Chondrocyte (in vitro differentiated cells): ENCODE data around the gene BCL2L12. TPM values are rescaled to one million over a fixed set of nuclear protein-coding genes. Genes with fewer than 3 reads are reported as not detected.
"Not testable (repeated sequence)": the region's sequence is repeated elsewhere in the genome, so short reads cannot be mapped to it uniquely, and the experiment has no call there.

Experiments used
- DNase-seq: peaks from one replicate; pipeline ENCODE4 v3.0.0; 2021; ENCODE audit warnings: mixed read lengths, low spot score
- H3K27ac Mint-ChIP-seq: one replicate; pipeline ENCODE4 v1.8.0; 2021; ENCODE audit warnings: mild to moderate bottlenecking, moderate library complexity, mixed read lengths; ENCODE audit not compliant: unreplicated experiment
- H3K27me3 Mint-ChIP-seq: 2 replicates; pipeline ENCODE4 v1.8.0; 2021; ENCODE audit warnings: low read depth, mixed read lengths
- H3K36me3 Mint-ChIP-seq: 2 replicates; pipeline ENCODE4 v1.8.0; 2021; ENCODE audit warnings: low read depth, mixed read lengths
- H3K4me1 Mint-ChIP-seq: 2 replicates; pipeline ENCODE4 v1.8.0; 2021; ENCODE audit warnings: low read depth, mild to moderate bottlenecking, mixed read lengths
- H3K4me3 Mint-ChIP-seq: one replicate; pipeline ENCODE4 v1.8.0; 2021; ENCODE audit warnings: mild to moderate bottlenecking, moderate library complexity, mixed read lengths; ENCODE audit not compliant: unreplicated experiment
- H3K9me3 Mint-ChIP-seq: 2 replicates; pipeline ENCODE4 v1.8.0; 2021; ENCODE audit warnings: low read depth, mixed read lengths
- CTCF ChIP-seq: fragments of 200-600 bp; sonication (generic); IDR thresholded peaks from 2 replicates; pipeline ENCODE4 v1.5.0; 2021; ENCODE audit warnings: antibody characterized with exemption, mild to moderate bottlenecking, moderate library complexity
- microRNA-seq: library from miRNA; unstranded; fragments of <30 nt; microRNA quantifications from one replicate; pipeline ENCODE4 v1.2.0, GENCODE V29; 2020; ENCODE audit warnings: borderline number of aligned reads
- total RNA-seq: library from RNA; stranded (reverse); gene quantifications from 3 replicates; pipeline ENCODE4 v1.2.1, GENCODE V29; 2021

Gene BCL2L12
- total RNA-seq, 1 donor from 2014 or later = 18.3 TPM

- no peaks in the 10 kb centered on the region for H3K27me3 Mint-ChIP-seq
- H3K9me3 Mint-ChIP-seq = no peaks in the 10 kb centered on the region
- H3K36me3 Mint-ChIP-seq = peaks cover 6% of the 10 kb centered on the region
- no peak for TF ChIP-seq CTCF
- no peak overlapping the region for H3K27ac Mint-ChIP-seq
- DNase-seq = no peak
- H3K4me1 Mint-ChIP-seq = peaks cover 9% of the 10 kb centered on the region
- H3K4me3 Mint-ChIP-seq = no peak overlapping the region
Measured at GRCh38 chr19:49713236-49713845, 47.6 kb downstream of the BCL2L12 start.

- Mint-ChIP-seq H3K4me3 (no peak overlapping the region), H3K27me3 (no peaks in the 10 kb centered on the region), H3K36me3 (peaks cover 3% of the 10 kb centered on the region), H3K4me1 (peaks cover 17% of the 10 kb centered on the region), H3K27ac (no peak overlapping the region), H3K9me3 (no peaks in the 10 kb centered on the region)
- no peak for DNase-seq
- no peak for TF ChIP-seq CTCF
Measured at GRCh38 chr19:49716154-49716553, 50.4 kb downstream of the BCL2L12 start.

- no peak for TF ChIP-seq CTCF
- Mint-ChIP-seq H3K27me3 (no peaks in the 10 kb centered on the region), H3K9me3 (no peaks in the 10 kb centered on the region), H3K4me3 (no peak overlapping the region), H3K27ac (peak overlapping the region; percentile 83), H3K4me1 (peaks cover 21% of the 10 kb centered on the region), H3K36me3 (no peaks in the 10 kb centered on the region)
- no peak for DNase-seq
Measured at GRCh38 chr19:49718511-49718910, 52.8 kb downstream of the BCL2L12 start.

GRCh38 chr19:49718991-49719390 is 53.3 kb downstream of the BCL2L12 start:
- Mint-ChIP-seq H3K36me3 (no peaks in the 10 kb centered on the region), H3K4me1 (peaks cover 21% of the 10 kb centered on the region), H3K4me3 (no peak overlapping the region), H3K9me3 (no peaks in the 10 kb centered on the region), H3K27ac (peak overlapping the region; percentile 70), H3K27me3 (no peaks in the 10 kb centered on the region)
- no peak for DNase-seq
- no peak for TF ChIP-seq CTCF

GRCh38 chr19:49719420-49719819 is 53.7 kb downstream of the BCL2L12 start:
- peaks cover 25% of the 10 kb centered on the region for H3K4me1 Mint-ChIP-seq
- not testable (repeated sequence) for DNase-seq, H3K27me3 Mint-ChIP-seq, H3K36me3 Mint-ChIP-seq, H3K9me3 Mint-ChIP-seq, H3K4me3 Mint-ChIP-seq
- H3K27ac Mint-ChIP-seq = peak overlapping the region; percentile 70

Small RNAs within 50 kb of the gene (microRNA-seq; reads per million reads assigned to microRNA genes)
- not detected for gene MIR5088

Other genes starting within 250 kb of the BCL2L12 start
- not detected in 3 replicates for gene PTH2, start 242.5 kb upstream of the BCL2L12 start, total RNA-seq
- not detected in 3 replicates for gene GFY, start 240.5 kb upstream of the BCL2L12 start, total RNA-seq
- 0.17 to 0.47 TPM (median 0.33 TPM) in 3 replicates for gene SLC17A7, start 224.4 kb upstream of the BCL2L12 start, total RNA-seq
- 52.1 to 60.2 TPM (median 54.6 TPM) in 3 replicates for gene PIH1D1, start 214.1 kb upstream of the BCL2L12 start, total RNA-seq
- gene ALDH16A1, start 212.7 kb upstream of the BCL2L12 start, total RNA-seq = 23.2 to 34.9 TPM (median 24.5 TPM) in 3 replicates
- 1.6 to 3.4 TPM (median 1.9 TPM) in 3 replicates for gene FLT3LG, start 191.7 kb upstream of the BCL2L12 start, total RNA-seq
- gene RPL13A, start 178.3 kb upstream of the BCL2L12 start, total RNA-seq = 1,566 to 1,771 TPM (median 1,602 TPM) in 3 replicates
- gene RPS11, start 169.5 kb upstream of the BCL2L12 start, total RNA-seq = 1,193 to 1,478 TPM (median 1,199 TPM) in 3 replicates
- gene FCGRT, start 153.3 kb upstream of the BCL2L12 start, total RNA-seq = 103 to 112 TPM (median 103 TPM) in 3 replicates
- 233 to 326 TPM (median 298 TPM) in 3 replicates for gene RCN3, start 137.9 kb upstream of the BCL2L12 start, total RNA-seq
- 41.0 to 47.0 TPM (median 46.5 TPM) in 3 replicates for gene NOSIP, start 85.4 kb upstream of the BCL2L12 start, total RNA-seq
- 0.17 to 0.56 TPM (median 0.39 TPM) in 3 replicates for gene PRRG2, start 84.6 kb upstream of the BCL2L12 start, total RNA-seq
- gene PRR12, start 74.8 kb upstream of the BCL2L12 start, total RNA-seq = 23.8 to 33.9 TPM (median 28.1 TPM) in 3 replicates
- gene RRAS, start 25.8 kb upstream of the BCL2L12 start, total RNA-seq = 61.7 to 113 TPM (median 104 TPM) in 3 replicates
- 76.3 to 79.0 TPM (median 77.3 TPM) in 3 replicates for gene SCAF1, start 23.7 kb upstream of the BCL2L12 start, total RNA-seq
- 45.8 to 75.3 TPM (median 53.0 TPM) in 3 replicates for gene IRF3, start 76 bp upstream of the BCL2L12 start, total RNA-seq
- 97.7 to 105 TPM (median 98.0 TPM) in 3 replicates for gene PRMT1, start 11.3 kb downstream of the BCL2L12 start, total RNA-seq
- gene ADM5, start 23.7 kb downstream of the BCL2L12 start, total RNA-seq = 0.49 to 1.4 TPM (median 0.52 TPM) in 3 replicates
- 26.3 to 30.7 TPM (median 27.3 TPM) in 3 replicates for gene CPT1C, start 25.2 kb downstream of the BCL2L12 start, total RNA-seq
- gene TSKS, start 97.4 kb downstream of the BCL2L12 start, total RNA-seq = not detected in 3 replicates
- 144 to 149 TPM (median 146 TPM) in 3 replicates for gene AP2A1, start 101.1 kb downstream of the BCL2L12 start, total RNA-seq
- 10.2 to 19.8 TPM (median 10.8 TPM) in 3 replicates for gene FUZ, start 147.4 kb downstream of the BCL2L12 start, total RNA-seq
- 40.0 to 44.6 TPM (median 40.1 TPM) in 3 replicates for gene MED25, start 152.4 kb downstream of the BCL2L12 start, total RNA-seq
- gene PTOV1, start 185.2 kb downstream of the BCL2L12 start, total RNA-seq = 168 to 229 TPM (median 170 TPM) in 3 replicates
- 51.4 to 97.0 TPM (median 52.4 TPM) in 3 replicates for gene PNKP, start 201.6 kb downstream of the BCL2L12 start, total RNA-seq
- 52.0 to 70.5 TPM (median 55.8 TPM) in 3 replicates for gene AKT1S1, start 211.4 kb downstream of the BCL2L12 start, total RNA-seq
- gene TBC1D17, start 211.8 kb downstream of the BCL2L12 start, total RNA-seq = 36.3 to 45.3 TPM (median 44.8 TPM) in 3 replicates
- 0.17 TPM in 1 of 3 replicates, not detected in the others for gene IL4I1, start 231.0 kb downstream of the BCL2L12 start, total RNA-seq